Fibroblast of pulmonary artery (primary cell): ENCODE measurements around the gene MOB3A.

Experiments
- DNase-seq: peaks from one replicate; pipeline ENCODE4 v3.0.0-alpha.2; 2010; ENCODE audit warnings: low read depth
- H3K4me3 ChIP-seq: replicated peaks from 2 replicates; pipeline ENCODE4 v1.5.1; 2011; ENCODE audit warnings: low read depth, mild to moderate bottlenecking, control low read depth, low read length, moderate library complexity
- TF ChIP-seq, protein P1 (sequence below): IDR thresholded peaks from 2 replicates; pipeline ENCODE4 v1.5.1; 2011; ENCODE audit warnings: mild to moderate bottlenecking, control low read depth, low read length, inconsistent platforms; ENCODE audit errors: missing control alignments

MOB3A gene

GRCh38 chr19:2062770-2063169, 33.4 kb downstream of the MOB3A start:
- TF ChIP-seq, protein P1, sequence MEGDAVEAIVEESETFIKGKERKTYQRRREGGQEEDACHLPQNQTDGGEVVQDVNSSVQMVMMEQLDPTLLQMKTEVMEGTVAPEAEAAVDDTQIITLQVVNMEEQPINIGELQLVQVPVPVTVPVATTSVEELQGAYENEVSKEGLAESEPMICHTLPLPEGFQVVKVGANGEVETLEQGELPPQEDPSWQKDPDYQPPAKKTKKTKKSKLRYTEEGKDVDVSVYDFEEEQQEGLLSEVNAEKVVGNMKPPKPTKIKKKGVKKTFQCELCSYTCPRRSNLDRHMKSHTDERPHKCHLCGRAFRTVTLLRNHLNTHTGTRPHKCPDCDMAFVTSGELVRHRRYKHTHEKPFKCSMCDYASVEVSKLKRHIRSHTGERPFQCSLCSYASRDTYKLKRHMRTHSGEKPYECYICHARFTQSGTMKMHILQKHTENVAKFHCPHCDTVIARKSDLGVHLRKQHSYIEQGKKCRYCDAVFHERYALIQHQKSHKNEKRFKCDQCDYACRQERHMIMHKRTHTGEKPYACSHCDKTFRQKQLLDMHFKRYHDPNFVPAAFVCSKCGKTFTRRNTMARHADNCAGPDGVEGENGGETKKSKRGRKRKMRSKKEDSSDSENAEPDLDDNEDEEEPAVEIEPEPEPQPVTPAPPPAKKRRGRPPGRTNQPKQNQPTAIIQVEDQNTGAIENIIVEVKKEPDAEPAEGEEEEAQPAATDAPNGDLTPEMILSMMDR = no peak
- H3K4me3 ChIP-seq = no peak overlapping the region
- no peak for DNase-seq

DNA sequence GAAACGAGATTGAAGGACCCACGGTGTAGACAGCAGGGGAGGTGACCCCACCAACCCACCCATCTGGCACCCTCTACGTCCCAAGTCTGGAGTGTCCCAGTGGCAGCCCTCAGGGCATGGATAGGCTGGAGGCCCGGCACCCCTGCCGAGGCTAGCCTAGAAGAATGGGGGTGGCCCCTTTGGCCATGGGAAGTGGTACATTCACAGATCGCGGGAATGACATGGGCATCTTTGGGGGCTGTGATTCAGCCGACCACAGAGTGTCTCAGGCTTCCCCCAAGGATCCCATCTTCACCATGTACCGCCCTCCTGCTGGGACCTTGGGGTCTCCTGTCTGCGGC, 33.8 kb downstream of the MOB3A start:
- TF ChIP-seq, protein P1 = no peak
- H3K4me3 ChIP-seq = no peak overlapping the region
- DNase-seq = no peak

- DNase-seq = peak; percentile 98
- H3K4me3 ChIP-seq = peak overlapping the region; percentile 60
- TF ChIP-seq, protein P1 = no peak
Observed at GRCh38 chr19:2061495-2062388, 34.4 kb downstream of the MOB3A start.

- peak; percentile 73 for DNase-seq
- TF ChIP-seq, protein P1 = no peak
- H3K4me3 ChIP-seq = peak overlapping the region; percentile 50
Observed at GRCh38 chr19:2060884-2061494, 35.1 kb downstream of the MOB3A start.

- peak; percentile 58 for DNase-seq
- no peak overlapping the region for H3K4me3 ChIP-seq
- TF ChIP-seq, protein P1 = no peak
Observed at GRCh38 chr19:2059422-2060201, 36.5 kb downstream of the MOB3A start.

DNA sequence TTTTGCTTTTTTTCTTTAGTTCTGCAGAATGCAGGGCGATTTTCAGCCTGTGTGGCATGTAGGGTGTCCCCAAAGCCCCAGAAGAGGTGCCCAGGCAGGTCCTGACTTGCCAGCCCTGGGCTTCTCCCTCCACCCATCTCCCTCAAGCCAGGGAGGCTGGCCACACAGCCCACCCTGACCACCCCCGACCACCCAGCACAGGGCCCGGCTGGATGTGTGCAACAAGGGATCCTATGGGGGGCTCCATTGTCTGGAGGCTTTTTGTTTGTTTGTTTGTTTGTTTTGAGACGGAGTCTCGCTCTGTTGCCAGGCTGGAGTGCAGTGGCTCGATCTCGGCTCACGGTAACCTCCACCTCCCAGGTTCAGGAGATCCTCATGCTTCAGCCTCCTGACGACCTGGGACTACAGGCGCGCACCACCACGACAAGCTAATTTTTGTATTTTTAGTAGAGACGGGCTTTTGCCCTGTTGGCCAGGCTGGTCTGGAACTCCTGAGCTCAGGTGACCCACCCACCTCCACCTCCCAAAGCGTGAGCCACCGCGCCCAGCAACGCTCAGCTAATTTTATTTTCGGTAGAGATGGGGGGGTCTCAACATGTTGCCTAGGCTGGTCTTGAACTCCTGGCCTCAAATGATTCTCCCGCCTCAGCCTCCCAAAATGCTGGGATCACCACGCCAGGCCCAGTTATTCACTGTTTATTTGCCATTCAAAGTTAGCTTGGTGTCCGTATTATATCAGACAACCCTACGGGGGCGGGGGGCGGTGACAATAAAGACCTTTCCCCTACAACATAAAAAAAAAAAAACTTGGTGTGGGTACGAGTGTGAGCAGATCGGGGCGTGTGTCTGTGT, 37.3 kb downstream of the MOB3A start:
- TF ChIP-seq, protein P1 = no peak
- DNase-seq = no peak
- H3K4me3 ChIP-seq = no peak overlapping the region
